ENCODE results near the gene SYDE2. TPM values are rescaled to one million over a fixed set of nuclear protein-coding genes. Genes with fewer than 3 reads are reported as not detected.

The SYDE2 gene
- total and polyA plus RNA-seq, 9 of the 15 experiments (the other 6 are each of a cell fraction or from before 2014, with no cell fraction given): 0.39 to 8.7 (median 4.5) TPM

DNA sequence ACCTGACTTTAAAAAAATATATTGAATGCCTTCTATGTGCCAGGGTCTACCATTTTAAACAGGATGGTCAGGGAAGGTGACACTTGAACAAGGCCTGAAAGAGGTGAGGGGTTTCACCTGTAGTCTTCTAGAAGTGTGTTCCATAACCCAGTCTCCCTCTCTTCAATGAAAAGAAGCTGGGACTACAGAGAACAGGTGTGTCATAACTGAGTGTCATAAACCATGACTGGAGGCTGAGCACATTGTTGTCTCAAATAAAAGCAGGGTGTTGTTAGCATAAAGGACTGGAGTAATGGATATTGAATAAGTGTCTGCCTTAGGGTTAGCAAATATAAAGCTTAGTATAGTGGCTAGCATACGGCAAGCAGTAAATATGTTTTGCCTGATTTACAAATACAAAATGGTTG is 65.4 kb downstream of the SYDE2 start:
- peak; percentile 19 for FAIRE-seq
- WGBS (ENCODE audit: insufficient coverage, low coverage, missing lambda C conversion rate): 28% methylated on average over 1 of the region's 1 CpG
- ChIA-PET CTCF (ENCODE audit: low intra/inter-chr PET ratio) (no interaction called here), POLR2A (no interaction called here)
- Histone ChIP-seq H3K36me3 (ENCODE audit: control insufficient read depth, insufficient read depth, low read length) (no peaks in the 10 kb centered on the region), H3K9me3 (replicated peaks; ENCODE audit: control insufficient read depth, insufficient read depth, low read depth, low read length) (no peaks in the 10 kb centered on the region), H3K4me2 (ENCODE audit: insufficient read depth, low read length) (no peak overlapping the region), H2AFZ (ENCODE audit: low read depth, low read length) (no peak overlapping the region), H3K9ac (ENCODE audit: insufficient read depth in 1 of 2, low read depth in 2 of 2, low read length in 2 of 2) (no peak overlapping the region), H3K27me3 (ENCODE audit: control insufficient read depth in 2 of 2, insufficient read depth in 2 of 2, low read length in 2 of 2) (peaks cover 0 to 4% of the 10 kb centered on the region in 2 experiments; a peak in 1 of 5 replicates), H3K9me1 (ENCODE audit: control insufficient read depth, insufficient read depth, low read length) (no peaks in the 10 kb centered on the region), H3K4me1 (replicated peaks in 1 of 2; ENCODE audit: control insufficient read depth in 2 of 2, insufficient read depth in 2 of 2, low read length in 2 of 2) (no peaks in the 10 kb centered on the region), H3K79me2 (ENCODE audit: control insufficient read depth, insufficient read depth, low read length) (no peaks in the 10 kb centered on the region), H3K4me3 (no peak overlapping the region), H4K20me1 (replicated peaks; ENCODE audit: control insufficient read depth, insufficient read depth, low read length) (no peaks in the 10 kb centered on the region; the same call in 1 of the 2 replicates), H3K27ac (ENCODE audit: extremely low read depth, low read depth, low read length) (no peak overlapping the region)
- no peak for DNase-seq (ENCODE audit: extremely low read depth in 1 of 4, low spot score in 3 of 4)
- ATAC-seq: no peak; the same call in 2 of the 3 replicates
- in situ Hi-C loops (cut with MboI) (no loop called here), intact Hi-C loops (cut with micrococcal nuclease) (no loop called here)
- no TSS peak for BruUV-seq (replicated peaks)
- TF ChIP-seq MGA (IDR thresholded peaks at IDR 0.05): no peak
- no peak for TF ChIP-seq ZNF740 (CRISPR knock-in tag; IDR thresholded peaks at IDR 0.05)
- no peak for TF ChIP-seq ZNF740 (tag; IDR thresholded peaks at IDR 0.05)
- no peak for TF ChIP-seq NCOA4 (IDR thresholded peaks at IDR 0.05; ENCODE audit: partially characterized antibody)
- no peak for TF ChIP-seq ZNF551 (CRISPR knock-in tag; IDR thresholded peaks at IDR 0.05)
- no peak for TF ChIP-seq PRMT5 (CRISPR knock-in tag; IDR thresholded peaks at IDR 0.05)
- TF ChIP-seq HOMEZ (CRISPR knock-in tag; IDR thresholded peaks at IDR 0.05): no peak
- TF ChIP-seq EP400 (IDR thresholded peaks at IDR 0.05): no peak
- no peak for TF ChIP-seq PPARD (CRISPR knock-in tag; IDR thresholded peaks at IDR 0.05)
- no peak for TF ChIP-seq ZNF253 (CRISPR knock-in tag; conservative IDR thresholded peaks at IDR 0.05)
